CD4-positive, alpha-beta T cell treated with Interleukin-12 subunit alpha and Interleukin-12 subunit beta, for 1 hour (primary cell): ENCODE data around the gene FOXL3.
"Not testable (repeated sequence)": the region's sequence is repeated elsewhere in the genome, so short reads cannot be mapped to it uniquely, and the experiment has no call there.

Experiments
- DNase-seq: peaks from one replicate; pipeline ENCODE4 v3.0.0-alpha.2; 2020

Gene FOXL3

DNA sequence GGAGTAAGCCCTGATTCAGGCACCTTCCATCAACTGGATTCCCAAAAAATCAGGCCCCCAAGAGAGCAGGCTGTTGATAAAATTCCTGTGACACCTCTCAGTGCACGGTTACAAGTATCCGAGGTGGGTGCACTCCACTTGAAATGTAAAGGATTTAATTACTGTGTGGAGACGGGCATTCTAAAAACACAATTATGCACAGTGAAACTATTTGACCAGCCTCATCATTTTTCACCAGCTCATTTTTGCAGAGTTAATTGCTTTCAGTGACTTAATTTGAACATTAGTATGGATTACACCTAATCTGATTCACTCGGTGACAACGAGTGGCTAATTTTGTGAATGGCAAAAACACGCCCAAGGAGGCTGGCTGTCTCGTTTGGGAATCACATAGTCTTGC lies 2.3 kb downstream of the FOXL3 start:
- no peak for DNase-seq

DNA sequence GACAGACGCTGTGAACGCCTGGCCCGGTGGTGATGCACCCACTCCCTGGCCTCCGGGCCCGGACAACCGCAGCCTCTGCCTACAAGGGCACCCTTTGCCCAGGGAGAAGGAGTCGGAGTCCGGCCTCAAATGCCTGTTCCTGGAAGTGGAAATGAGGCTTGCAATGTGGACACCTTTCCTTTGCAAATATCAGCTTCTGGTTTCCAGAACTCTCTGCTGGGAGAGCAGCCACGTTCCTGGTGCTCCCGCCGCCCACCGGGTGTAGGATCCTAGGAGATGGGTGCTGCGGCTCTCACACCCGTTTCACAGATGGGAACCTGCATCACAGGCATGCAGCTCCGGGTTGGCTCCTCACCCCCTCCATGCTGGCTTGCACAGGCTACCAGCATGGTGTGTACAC lies 2.9 kb downstream of the FOXL3 start:
- no peak for DNase-seq

DNA sequence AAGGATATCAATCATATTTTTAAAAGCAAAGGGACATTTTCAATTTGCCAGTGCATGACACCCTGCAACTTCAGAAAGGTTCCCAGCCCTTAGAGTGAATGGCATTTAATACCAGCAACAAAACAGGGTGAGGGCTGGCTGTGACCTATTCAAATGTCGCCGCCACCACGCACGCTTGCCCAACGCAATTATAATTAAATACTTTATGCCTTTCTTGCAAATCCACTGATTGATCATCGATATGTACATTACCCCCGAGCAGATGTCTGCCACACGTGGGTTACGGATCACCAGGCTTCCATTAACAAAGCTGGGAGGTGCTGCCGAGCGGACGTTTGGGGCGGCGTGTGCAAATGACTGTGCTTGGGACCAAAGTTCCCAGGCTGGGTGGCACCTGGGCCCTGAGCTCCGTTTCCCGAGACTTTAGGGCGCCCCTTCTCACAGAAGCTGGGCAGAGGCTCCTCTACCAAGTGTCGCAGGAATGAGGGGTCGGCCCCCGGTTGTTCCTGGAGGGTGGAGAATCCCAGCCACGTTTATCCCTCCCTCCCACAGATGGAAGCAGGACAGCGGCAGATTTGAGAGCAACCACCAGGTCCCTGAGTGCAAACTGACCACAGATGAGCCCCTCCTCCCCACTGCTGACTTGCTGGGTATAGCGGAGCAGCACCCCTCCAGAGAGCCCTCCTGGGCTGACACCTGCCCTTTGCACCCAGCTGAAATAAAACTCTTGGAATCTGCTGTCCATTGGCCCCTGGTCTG lies 3.9 kb downstream of the FOXL3 start:
- no peak for DNase-seq

DNA sequence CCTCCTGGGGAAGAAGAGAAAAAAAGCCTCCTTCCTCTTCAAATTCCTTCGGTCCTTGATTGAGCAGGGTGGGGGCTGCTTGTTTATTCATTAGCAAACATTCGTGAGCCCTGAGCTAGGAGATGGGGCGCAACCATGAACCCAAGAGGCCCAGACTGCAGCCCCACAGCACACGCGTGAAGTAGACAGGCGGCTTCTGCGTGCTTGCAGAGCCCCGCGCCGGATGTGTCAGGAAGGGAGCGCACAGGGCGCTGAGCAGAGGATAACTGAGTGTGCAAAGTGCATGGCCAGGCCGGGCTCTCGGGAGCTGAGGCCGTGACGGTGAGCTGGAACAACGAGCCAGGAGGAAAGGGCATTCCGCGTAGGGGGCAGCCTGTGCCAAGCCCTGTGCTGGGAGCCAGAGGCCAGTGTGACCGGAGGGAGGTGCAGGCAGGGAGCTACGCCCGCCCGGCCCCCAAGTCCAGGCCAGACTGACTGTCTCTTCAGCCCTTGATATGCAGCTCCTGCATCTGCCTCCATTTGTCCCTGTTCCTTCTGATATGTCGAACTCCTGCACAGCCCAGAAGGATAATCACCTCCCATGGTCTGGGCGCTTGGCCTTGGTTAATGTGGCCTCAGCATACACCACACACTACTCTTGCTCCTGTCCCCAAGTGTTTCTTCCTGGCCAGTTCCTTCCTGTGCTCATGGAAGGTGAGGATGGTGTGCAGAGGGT lies 4.6 kb downstream of the FOXL3 start:
- no peak for DNase-seq

DNA sequence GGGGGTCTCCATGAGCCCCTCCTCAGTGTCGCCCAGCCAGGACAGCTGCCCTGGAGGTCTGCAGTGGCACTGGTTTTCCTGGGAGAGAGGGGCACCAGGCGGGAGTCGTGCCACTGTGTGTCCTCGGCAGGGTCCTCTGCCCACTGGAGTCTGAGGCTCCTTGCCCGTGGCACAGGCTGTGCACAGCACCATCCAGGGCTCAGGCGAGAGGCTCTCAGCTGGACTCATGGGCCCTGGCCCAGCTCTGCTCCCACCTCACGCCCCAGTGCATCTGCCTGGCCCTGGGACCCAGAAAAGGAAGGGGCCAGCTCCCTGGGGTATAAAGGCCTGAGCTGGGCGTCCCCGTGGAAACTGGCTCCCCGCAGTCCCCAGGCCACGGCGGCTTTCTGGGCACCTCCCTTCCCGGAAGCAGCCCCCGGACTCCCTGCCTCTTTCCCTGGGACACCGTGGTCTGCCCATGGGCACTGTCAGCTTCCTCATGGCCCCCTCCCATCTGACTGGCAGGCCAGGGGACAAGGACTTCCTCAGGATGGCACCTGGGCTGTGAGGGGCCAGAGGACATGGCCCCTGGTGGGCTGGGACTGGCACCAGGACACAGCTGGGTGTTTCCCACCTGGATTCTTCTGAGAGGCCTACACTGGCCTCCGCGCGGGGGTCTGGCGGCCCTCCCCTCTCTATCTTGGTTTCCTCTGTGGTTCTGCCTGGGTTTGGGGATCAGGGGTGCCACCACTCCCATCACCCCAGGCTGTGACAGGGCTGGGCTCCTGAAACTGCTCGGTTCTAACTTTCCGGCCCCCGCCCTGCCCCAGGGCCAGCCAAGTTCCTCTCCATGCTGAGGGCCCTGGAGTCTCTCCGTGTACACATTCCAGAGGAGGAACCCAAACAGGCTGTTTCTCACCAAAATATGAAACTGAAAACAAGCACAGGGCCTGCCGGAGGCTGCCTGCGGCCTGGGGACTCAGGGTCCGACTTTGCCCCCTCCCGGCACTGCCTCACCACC lies 5.5 kb downstream of the FOXL3 start:
- DNase-seq: no peak

GRCh38 chr7:296373-296945 lies 6.5 kb downstream of the FOXL3 start:
- no peak for DNase-seq

- DNase-seq: not testable (repeated sequence)
Observed at GRCh38 chr7:297141-297540, 7.2 kb downstream of the FOXL3 start.

- no peak for DNase-seq
Observed at GRCh38 chr7:297611-298374, 7.8 kb downstream of the FOXL3 start.

GRCh38 chr7:298375-298702 lies 8.4 kb downstream of the FOXL3 start:
- DNase-seq: no peak

- no peak for DNase-seq
Observed at GRCh38 chr7:298743-299142, 8.8 kb downstream of the FOXL3 start.

- no peak for DNase-seq
Observed at GRCh38 chr7:299169-299568, 9.2 kb downstream of the FOXL3 start.

- no peak for DNase-seq
Observed at GRCh38 chr7:299628-300027, 9.7 kb downstream of the FOXL3 start.

DNA sequence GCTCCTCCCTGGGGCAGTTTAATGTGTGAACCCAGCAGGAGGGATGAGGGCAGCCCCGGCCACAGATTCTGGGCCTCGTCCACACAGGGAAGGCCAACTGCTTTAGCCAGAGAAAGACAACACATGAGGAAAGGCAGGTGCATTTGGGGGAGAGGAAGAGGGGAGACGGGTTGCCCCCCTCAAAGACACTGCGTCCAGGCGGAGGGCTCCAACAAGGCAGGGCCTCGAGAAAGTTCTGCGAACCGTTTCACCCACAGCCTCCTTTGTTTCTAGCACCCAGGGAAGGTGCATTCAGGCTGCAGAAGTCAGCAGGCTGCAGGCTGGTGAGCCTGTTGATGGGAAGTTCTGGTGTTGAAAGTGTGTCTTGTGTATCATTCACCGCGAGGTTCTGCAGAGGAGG lies 10.1 kb downstream of the FOXL3 start:
- DNase-seq: no peak

- DNase-seq: no peak
Observed at GRCh38 chr7:300546-301290, 10.7 kb downstream of the FOXL3 start.

- no peak for DNase-seq
Observed at GRCh38 chr7:301291-302053, 11.5 kb downstream of the FOXL3 start.

DNA sequence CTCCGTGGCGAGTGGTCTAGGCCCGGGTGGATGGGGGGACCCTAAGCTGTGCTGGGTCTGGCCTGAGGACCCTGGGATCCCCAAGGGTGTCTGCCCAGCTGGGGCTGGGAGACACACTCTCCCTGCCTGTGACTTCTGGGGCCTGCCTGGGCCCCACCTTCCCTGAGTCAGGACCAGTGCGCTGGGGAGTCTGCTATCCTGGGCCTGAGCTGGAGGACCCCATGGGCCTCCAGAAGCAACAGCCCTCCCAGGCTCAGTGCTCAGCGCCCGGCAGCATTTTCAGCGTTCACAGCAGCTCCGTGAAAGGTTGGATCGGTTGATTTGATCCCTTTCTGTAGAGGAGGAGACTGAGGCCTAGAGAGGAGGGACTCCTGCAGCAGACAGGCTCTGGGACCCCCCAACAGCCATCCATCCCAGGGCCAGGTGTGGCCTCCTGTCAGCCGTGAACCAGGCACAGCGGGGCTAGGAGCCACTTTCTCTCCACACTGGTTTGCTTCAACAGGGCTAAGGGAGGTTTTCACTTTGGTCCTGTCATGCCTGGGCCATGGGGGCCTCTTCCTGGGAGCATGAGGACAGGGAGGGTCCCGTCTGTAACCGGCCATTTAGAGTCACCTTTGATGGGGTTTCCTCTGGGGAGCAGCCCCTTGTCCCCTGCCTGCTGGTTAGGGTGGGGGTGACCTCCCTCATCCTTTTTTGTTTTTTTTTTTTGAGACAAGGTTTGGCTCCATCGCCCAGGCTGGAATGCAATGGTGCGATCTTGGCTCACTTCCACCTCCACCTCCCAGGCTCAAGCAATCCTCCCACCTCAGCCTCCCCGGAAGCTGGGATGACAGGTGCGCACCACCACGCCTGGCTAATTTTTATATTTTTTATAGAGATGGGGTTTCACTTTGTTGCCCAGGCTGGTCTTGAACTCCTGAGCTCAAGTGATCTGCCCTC lies 12.4 kb downstream of the FOXL3 start:
- DNase-seq: no peak

GRCh38 chr7:303425-303824 lies 13.5 kb downstream of the FOXL3 start:
- DNase-seq: no peak

DNA sequence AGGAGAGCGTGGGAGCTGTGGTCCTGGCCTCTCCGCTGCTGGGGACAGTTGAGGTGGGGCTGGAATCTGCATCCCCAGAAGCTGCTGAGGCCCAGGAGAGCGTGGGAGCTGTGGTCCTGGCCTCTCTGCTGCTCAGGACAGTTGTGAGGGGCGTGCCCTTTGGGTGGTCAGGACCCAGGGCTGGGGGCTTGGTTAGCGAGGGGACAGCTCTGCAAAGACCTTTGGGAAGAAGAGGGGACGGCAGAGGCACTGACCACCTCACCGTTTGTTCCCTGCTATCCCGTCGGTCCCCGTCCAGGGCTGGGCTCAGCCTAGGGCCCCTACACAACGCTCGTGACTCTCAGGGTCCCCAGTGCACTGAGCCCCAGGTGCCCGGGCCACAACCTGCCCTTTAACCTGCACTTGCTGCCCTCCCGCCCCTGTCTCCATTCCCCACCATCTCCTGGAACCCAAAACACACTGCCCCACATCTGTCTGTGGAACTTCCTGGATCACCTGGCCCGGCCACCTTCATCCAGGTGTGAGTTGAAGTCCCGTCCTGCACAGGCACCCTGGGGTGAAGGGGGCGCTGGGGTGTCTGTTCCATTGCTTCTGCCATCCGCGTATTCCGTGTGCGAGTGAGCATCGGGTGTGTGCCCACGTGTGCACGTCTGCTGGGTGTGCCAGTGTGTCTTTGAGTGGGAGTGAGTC lies 14.1 kb downstream of the FOXL3 start:
- DNase-seq: no peak
